Keratinocyte (primary cell): Measurements from ENCODE around the gene PJA2. TPM values are rescaled to one million over a fixed set of nuclear protein-coding genes. Genes with fewer than 3 reads are reported as not detected.
A peak's percentile ranks its signal among the peaks of the same experiment; 100 is the strongest.

Experiments used
- DNase-seq: peaks from one replicate; pipeline ENCODE4 v3.0.0-alpha.2; 2011; ENCODE audit warnings: low read depth, missing footprints, low spot score
- FAIRE-seq: peaks from 2 replicates; lab custom pipeline; 2011; peaks lifted over from hg19 to GRCh38; lab: Jason Lieb, UNC
- H2AFZ ChIP-seq: 2 replicates; pipeline ENCODE4 v1.6.0; 2012; ENCODE audit warnings: low read length, control low read depth, inconsistent platforms; ENCODE audit not compliant: control insufficient read depth
- H3K27ac ChIP-seq: 2 replicates; pipeline ENCODE4 v1.5.1; 2011; ENCODE audit warnings: low read length; ENCODE audit not compliant: control insufficient read depth, insufficient read depth
- H3K27me3 ChIP-seq: 3 replicates; pipeline ENCODE4 v1.6.0; 2011; ENCODE audit warnings: low read length; ENCODE audit not compliant: control insufficient read depth, insufficient read depth; ENCODE audit errors: extremely low read depth
- H3K36me3 ChIP-seq, 2 experiments: 2 replicates in 1 of 2; 3 replicates in 1 of 2; pipeline ENCODE4 v1.5.1; 2011; ENCODE audit warnings: low read length in 2 of 2, mild to moderate bottlenecking in 1 of 2; ENCODE audit not compliant: control insufficient read depth in 2 of 2, insufficient read depth in 2 of 2; ENCODE audit errors: extremely low read depth in 1 of 2
- H3K4me1 ChIP-seq: 3 replicates; pipeline ENCODE4 v1.5.1; 2011; ENCODE audit warnings: low read length; ENCODE audit not compliant: control insufficient read depth, insufficient read depth; ENCODE audit errors: extremely low read depth
- H3K4me2 ChIP-seq: 3 replicates; pipeline ENCODE4 v1.6.0; 2011; ENCODE audit warnings: low read depth, low read length; ENCODE audit not compliant: control insufficient read depth, insufficient read depth; ENCODE audit errors: extremely low read depth
- H3K4me3 ChIP-seq, 3 experiments: fragments of 200-600 bp in 1 of 3; sonication (generic) in 1 of 3; 2 replicates in 2 of 3; 3 replicates in 1 of 3; pipeline ENCODE4 v1.5.1; 2011 to 2016; ENCODE audit warnings: low read length in 3 of 3, mild to moderate bottlenecking in 3 of 3, control low read depth in 2 of 3, inconsistent platforms in 1 of 3, low read depth in 1 of 3, mixed read lengths in 1 of 3, mixed run types in 1 of 3, moderate library complexity in 1 of 3; ENCODE audit not compliant: control insufficient read depth in 2 of 3, insufficient read depth in 2 of 3; ENCODE audit errors: extremely low read depth in 1 of 3
- H3K79me2 ChIP-seq: 2 replicates; pipeline ENCODE4 v1.6.0; 2012; ENCODE audit warnings: low read length; ENCODE audit not compliant: control insufficient read depth, insufficient read depth
- H3K9ac ChIP-seq: 3 replicates; pipeline ENCODE4 v1.6.0; 2011; ENCODE audit warnings: low read length; ENCODE audit not compliant: control insufficient read depth, insufficient read depth; ENCODE audit errors: extremely low read depth
- H3K9me1 ChIP-seq: 3 replicates; pipeline ENCODE4 v1.6.0; 2011; ENCODE audit warnings: low read length; ENCODE audit not compliant: control insufficient read depth, insufficient read depth; ENCODE audit errors: extremely low read depth
- H3K9me3 ChIP-seq: 2 replicates; pipeline ENCODE4 v1.5.1; 2012; ENCODE audit warnings: low read depth, low read length; ENCODE audit not compliant: control insufficient read depth
- H4K20me1 ChIP-seq: 3 replicates; pipeline ENCODE4 v1.6.0; 2011; ENCODE audit warnings: low read length; ENCODE audit not compliant: control insufficient read depth, insufficient read depth; ENCODE audit errors: extremely low read depth
- CTCF ChIP-seq, 3 experiments: IDR thresholded peaks in 1 of 3; conservative IDR thresholded peaks in 1 of 3; optimal IDR thresholded peaks in 1 of 3; 2 replicates in 2 of 3; 3 replicates in 1 of 3; pipeline versions ENCODE3 to v1.5.1; 2011; ENCODE audit warnings: low read length in 3 of 3, mild to moderate bottlenecking in 3 of 3, moderate library complexity in 2 of 3, control low read depth in 1 of 3, inconsistent platforms in 1 of 3; ENCODE audit not compliant: insufficient read depth in 2 of 3; ENCODE audit errors: extremely low read depth in 1 of 3
- EZH2 ChIP-seq: IDR thresholded peaks from one replicate; pipeline ENCODE4 v1.6.1; 2012; ENCODE audit warnings: inconsistent platforms, mild to moderate bottlenecking, low read length, moderate library complexity
- dilution Hi-C: fragments of 300-500 bp; cut with MboI; formaldehyde crosslinking; loops from one replicate; pipeline ENCODE4 v1.7.0; 2020; ENCODE audit warnings: low sequenced_read_pairs; ENCODE audit not compliant: extremely low pct_ligation_motif_present
- polyA plus RNA-seq, 5 experiments: library from polyadenylated mRNA; depleted of rRNA in 3 of 5; stranded (reverse) in 3 of 5; stranded (forward) in 1 of 5; unstranded in 1 of 5; fragments of >200 nt; gene quantifications; 1 replicate in 1 of 5; 2 replicates in 3 of 5; 3 replicates in 1 of 5; pipeline versions ENCODE4 v1.2.1 to v1.2.3, GENCODE V29; 2011 to 2012; ENCODE audit warnings: missing spikeins in 2 of 5, low read depth in 1 of 5, low replicate concordance in 1 of 5

PJA2 gene
- polyA plus RNA-seq, 1 donor (not counting 4 experiments of a cell fraction or from before 2014, with no cell fraction given), result 49.3 TPM

DNA sequence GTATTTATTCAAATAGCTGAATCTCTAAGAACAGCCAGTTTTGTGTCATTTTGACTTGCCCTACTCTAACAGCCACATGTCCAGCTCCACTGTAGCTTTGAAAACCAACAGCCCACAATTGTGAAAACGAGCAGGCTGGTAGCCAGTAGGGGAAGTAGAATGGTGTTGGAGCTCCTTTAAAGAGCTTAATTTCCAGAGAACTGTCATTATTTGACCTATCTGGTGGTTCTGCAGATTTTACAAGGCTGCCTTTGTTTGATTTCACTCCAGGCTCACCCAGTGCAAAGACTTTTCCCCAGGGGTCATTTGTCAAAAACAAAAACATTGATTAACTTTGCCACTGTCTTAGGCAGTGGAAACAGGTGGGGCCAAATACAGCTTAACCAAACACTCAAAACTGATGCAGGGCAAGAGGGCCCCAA is 3.2 kb upstream of the PJA2 start:
- Histone ChIP-seq H3K27me3 (no peaks in the 10 kb centered on the region), H3K4me2 (no peak overlapping the region), H3K9me1 (no peaks in the 10 kb centered on the region), H4K20me1 (no peaks in the 10 kb centered on the region), H3K79me2 (peaks cover 12% of the 10 kb centered on the region), H3K27ac (no peak overlapping the region), H2AFZ (no peak overlapping the region), H3K4me1 (peaks cover 14% of the 10 kb centered on the region), H3K4me3 (no peak overlapping the region), H3K9me3 (no peaks in the 10 kb centered on the region), H3K9ac (no peak overlapping the region), H3K36me3 (no peaks in the 10 kb centered on the region)
- dilution Hi-C loops, result no loop called here
- DNase-seq (no peak), FAIRE-seq (no peak)
- no peak for TF ChIP-seq CTCF (optimal IDR thresholded peaks at IDR 0.05 in 1 of 3, IDR thresholded peaks at IDR 0.05 in 1 of 3, conservative IDR thresholded peaks at IDR 0.05 in 1 of 3; ENCODE audit: extremely low read depth in 1 of 3, insufficient read depth in 2 of 3, low read length in 3 of 3)
- TF ChIP-seq EZH2, result no peak

DNA sequence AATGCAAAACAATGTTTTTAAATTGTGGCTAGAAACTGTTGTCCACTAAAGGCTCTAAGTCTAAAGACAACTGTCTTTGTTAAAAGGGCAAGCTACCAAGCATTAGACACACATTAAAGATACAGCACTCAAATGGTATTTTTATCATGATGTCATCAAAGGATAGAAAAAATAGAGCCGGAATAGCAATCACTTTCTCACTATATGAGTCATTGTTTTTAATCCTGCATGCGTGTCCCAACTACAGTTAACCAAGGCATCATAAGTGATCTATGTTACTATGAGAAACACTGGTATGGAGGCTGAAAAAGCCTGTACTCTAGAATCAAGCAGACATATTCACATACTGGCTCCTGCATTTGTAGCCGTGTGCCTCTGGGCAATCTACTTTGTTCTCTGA is 1.9 kb upstream of the PJA2 start:
- Histone ChIP-seq H3K36me3 (no peaks in the 10 kb centered on the region), H3K27me3 (no peaks in the 10 kb centered on the region), H3K4me1 (peaks cover 20% of the 10 kb centered on the region), H3K4me3 (no peak overlapping the region), H3K9me1 (no peaks in the 10 kb centered on the region), H3K9ac (peak overlapping the region; percentile 99), H4K20me1 (no peaks in the 10 kb centered on the region), H3K9me3 (no peaks in the 10 kb centered on the region), H3K4me2 (peak overlapping the region; percentile 97), H2AFZ (no peak overlapping the region), H3K79me2 (peaks cover 26% of the 10 kb centered on the region), H3K27ac (peak overlapping the region; percentile 100)
- FAIRE-seq, result peak; percentile 13
- DNase-seq, result peak; percentile 60
- dilution Hi-C loops, result no loop called here
- TF ChIP-seq CTCF (optimal IDR thresholded peaks at IDR 0.05 in 1 of 3, IDR thresholded peaks at IDR 0.05 in 1 of 3, conservative IDR thresholded peaks at IDR 0.05 in 1 of 3; ENCODE audit: extremely low read depth in 1 of 3, insufficient read depth in 2 of 3, low read length in 3 of 3) (no peak), EZH2 (no peak)
